GM12875 (cell line): ENCODE measurements around the gene TNPO2.
"Not testable (repeated sequence)": the region's sequence is repeated elsewhere in the genome, so short reads cannot be mapped to it uniquely, and the experiment has no call there.

Source experiments
- H3K4me3 ChIP-seq: one replicate; pipeline ENCODE4 v1.5.1; 2011; ENCODE audit warnings: low read depth, low read length, control low read depth
- CTCF ChIP-seq: IDR thresholded peaks from 2 replicates; pipeline ENCODE4 v1.5.1; 2011; ENCODE audit warnings: low read depth, mild to moderate bottlenecking, control low read depth, inconsistent platforms, low read length, moderate library complexity, borderline replicate concordance; ENCODE audit not compliant: insufficient read depth

The TNPO2 gene

DNA sequence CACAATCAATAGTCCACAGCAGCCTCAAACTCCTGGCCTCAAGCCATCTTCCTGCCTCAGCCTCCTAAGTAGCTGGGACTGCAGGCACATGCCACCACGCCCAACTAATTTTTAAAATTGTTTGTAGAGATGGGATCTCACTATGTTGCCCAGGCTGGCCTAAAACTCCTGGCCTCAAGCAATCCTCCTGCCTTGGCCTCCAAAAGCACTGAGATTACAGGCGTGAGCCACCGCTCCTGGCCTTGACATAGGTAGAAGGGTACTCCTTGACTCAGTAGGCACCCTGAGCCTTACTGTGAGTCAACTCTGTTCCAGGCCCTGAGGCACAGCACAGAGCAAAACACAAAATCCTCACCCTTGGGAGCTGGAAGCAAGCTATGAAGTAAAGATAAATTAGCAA, 7.8 kb downstream of the TNPO2 start:
- H3K4me3 ChIP-seq = no peak overlapping the region
- TF ChIP-seq CTCF = no peak

GRCh38 chr19:12715102-12715501, 8.6 kb downstream of the TNPO2 start:
- no peak for TF ChIP-seq CTCF
- no peak overlapping the region for H3K4me3 ChIP-seq

DNA sequence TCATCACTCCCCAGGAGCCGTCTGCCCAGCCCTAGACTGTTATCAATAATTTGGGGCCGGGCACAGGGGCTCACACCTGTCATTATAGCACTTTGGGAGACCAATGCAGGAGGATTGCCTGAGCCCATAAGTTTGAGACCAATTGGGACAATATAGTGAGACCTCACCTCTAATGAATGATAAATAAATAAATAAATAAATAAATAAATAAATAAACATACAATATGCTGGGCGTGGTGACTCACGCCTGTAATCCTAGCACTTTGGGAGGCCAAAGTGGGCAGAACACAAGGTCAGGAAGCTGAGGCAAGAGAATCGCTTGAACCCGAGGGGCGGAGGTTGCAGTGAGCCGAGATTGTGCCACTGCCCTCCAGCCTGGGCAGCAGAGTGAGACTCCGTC, 10.4 kb downstream of the TNPO2 start:
- H3K4me3 ChIP-seq = not testable (repeated sequence)

DNA sequence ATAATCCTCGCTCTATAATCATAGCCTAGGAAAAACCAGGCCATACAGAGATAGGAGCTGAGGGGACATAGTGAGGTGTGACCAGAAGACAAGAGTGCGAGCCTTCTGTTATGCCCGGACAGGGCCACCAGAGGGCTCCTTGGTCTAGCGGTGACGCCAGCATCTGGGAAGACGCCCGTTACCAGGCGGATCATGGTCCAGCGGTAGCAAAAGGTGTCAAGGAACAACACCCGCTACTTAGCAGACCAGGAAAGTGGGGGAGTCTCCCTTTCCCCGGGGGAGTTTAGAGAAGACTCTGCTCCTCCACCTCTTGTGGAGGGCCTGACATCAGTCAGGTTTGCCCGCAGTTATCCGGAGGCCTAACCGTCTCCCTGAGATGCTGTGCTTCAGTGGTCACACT, 11.7 kb downstream of the TNPO2 start:
- H3K4me3 ChIP-seq = not testable (repeated sequence)

GRCh38 chr19:12711187-12711586, 12.5 kb downstream of the TNPO2 start:
- no peak for TF ChIP-seq CTCF
- no peak overlapping the region for H3K4me3 ChIP-seq

DNA sequence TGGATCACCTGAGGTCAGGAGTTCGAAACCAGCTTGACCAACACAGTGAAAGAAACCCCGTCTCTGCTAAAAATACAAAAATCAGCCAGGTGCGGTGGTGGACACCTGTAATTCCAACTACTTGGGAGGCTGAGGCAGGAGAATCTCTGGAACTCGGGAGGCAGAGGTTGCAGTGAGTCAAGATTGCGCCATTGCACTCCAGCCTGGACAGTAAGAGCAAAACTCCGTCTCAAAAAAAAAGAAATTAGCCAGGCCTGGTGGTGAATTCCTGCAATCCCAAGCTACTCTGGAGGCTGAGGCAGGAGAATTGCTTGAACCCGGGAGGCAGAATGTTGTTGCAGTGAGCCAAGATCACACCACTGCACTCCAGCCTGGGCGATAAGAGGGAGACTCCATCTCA, 15.1 kb downstream of the TNPO2 start:
- H3K4me3 ChIP-seq = no peak overlapping the region
- TF ChIP-seq CTCF = no peak

- TF ChIP-seq CTCF = no peak
- H3K4me3 ChIP-seq = no peak overlapping the region
These were observed 17.4 kb downstream of the TNPO2 start for GRCh38 chr19:12706332-12706718.

GRCh38 chr19:12705654-12706331, 17.9 kb downstream of the TNPO2 start:
- no peak overlapping the region for H3K4me3 ChIP-seq
- TF ChIP-seq CTCF = no peak
